CD4-positive, alpha-beta T cell treated with Interleukin-1 beta for 1 hour (primary cell): Measurements from ENCODE around the gene MTX2.
A peak's percentile ranks its signal among the peaks of the same experiment; 100 is the strongest.

Experiments used
- DNase-seq, 2 donors: peaks; one replicate each; pipeline ENCODE4 v3.0.0-alpha.2; 2020 to 2022

MTX2 gene

DNA sequence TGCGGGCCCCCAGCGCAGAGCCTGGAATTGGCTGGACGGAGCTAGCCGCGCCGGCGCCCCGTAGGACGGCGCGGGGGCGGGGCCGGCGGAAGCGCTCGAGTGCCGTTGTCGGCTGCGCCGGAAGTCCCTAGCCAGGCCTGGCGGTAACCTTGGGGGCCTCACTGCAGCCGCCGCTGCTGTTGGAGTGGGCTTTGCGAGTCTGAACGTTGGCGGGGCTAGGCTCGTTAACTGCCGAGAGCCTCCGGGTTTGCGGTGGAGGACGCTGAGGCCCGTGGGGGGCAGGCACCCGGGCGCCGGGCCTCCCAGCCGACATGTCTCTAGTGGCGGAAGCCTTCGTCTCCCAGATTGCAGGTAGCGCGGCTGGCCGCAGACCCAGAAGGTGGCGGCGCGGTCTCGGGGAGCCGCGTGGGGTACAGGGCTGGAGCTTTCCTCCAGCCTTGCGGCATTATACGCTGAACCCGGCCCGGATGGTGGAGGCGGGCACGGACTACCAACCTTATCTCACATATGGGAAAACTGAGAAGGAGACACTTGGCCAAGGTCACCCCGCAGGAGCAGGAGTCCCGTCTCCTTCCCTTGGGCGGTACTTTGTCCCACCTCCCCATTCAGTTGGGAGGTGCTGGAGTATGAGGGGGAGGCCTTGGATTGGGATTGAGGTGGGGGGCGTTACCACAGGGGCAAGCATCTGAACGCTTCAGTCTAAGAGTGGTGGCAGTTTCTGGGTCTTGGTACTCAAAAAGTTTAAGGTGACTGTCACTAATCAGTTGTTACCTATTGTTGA lies at the start of gene MTX2:
MTX2 (plus strand) TSS at position 124 of the 781 bp plus-strand sequence; CDS start at position 312, 188 bp downstream.
- DNase-seq = peak; percentile 60 to 68

DNA sequence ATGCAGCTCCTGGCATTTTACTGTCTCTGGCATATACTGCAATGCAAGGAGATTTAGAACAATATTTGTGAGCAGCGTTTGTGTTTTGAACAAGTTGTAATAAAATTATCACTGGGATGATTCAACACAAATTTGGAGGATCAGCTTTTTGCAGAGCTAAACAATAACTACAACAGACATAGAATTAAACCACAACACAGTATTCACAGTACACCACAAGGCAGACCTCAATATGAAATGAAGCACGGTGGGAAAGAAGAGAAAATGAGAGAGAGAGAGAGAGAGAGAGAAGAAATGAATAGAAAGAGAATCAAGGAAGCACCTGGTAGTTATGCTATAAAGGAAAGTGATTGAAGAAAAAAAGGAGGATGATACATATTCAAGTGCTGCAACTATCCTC lies 41.4 kb upstream of the MTX2 start:
- no peak for DNase-seq

DNA sequence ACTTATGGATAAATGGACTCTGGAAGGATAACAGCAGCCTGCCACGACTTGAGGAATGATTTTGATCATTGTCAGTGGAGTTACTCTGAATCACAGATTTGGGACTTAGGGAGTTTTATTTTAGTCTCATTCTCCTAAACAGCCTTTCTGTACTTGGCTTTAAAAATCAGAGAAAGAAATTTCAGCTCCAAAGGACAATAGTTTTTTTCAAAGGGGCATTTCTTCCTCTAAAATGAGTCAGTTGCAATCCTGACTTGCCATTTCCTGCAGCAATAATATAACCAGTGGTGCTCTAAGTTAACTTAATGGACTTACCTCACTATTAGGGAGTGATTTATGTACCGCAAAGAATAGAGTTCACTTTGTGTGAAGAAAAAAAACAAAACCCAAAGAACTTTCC lies 35.1 kb upstream of the MTX2 start:
- no peak for DNase-seq

DNA sequence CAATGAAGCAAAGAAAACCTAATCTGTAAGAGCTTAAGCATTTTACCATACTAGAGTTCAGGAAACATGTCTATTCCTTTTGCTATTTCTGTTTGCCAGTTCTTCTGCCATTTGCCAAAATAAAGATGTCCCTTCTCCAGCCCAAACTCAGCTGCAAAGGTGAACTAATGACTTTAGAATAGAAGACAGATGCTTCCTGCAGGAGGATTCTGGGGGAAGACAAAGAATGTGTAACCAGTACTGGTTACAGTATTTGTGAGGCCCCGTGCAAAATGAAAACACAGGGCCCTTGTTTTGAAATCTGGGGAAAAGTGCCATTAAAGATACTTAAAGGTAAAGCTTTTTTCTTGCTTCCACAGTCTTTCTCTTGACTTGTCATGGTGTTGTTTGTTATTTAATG lies 34.3 kb upstream of the MTX2 start:
- DNase-seq = no peak

DNA sequence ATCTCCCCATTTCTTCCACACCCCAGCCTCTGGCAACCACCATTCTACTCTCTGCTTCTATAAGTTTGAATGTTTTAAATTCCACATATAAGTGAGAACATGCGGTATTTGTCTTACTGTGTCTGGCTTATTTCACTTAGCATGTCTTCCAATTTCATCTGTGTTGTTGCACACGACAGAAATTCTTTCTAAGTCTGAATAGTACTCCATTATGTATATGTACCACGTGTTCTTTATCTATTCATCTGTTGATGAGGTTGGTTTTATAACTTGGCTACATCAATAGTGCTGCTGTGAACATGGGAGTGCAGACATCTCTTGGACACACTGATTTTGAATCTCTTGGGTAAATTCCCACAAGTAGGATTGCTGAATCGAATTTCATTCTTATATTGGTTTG lies 31.8 kb upstream of the MTX2 start:
- no peak for DNase-seq

DNA sequence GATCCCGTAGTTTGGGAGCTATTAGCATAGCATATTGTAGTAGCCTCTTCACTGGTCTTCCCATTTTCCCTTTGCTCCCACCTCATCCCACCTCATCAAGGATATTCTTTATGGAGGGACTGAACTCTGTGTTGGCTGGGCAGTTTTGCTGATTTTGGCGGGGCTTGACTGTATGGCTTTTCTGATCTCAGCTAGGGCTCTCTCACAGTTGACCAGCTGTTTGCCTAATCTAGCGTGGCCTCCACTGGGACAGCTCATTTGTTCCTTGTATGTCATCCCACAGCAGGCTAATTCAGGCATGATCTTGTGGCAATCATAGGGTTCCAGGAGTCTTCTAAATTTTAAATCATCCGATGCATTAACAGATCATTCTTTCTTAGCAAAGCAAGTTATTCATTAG lies 30.2 kb upstream of the MTX2 start:
- no peak for DNase-seq

DNA sequence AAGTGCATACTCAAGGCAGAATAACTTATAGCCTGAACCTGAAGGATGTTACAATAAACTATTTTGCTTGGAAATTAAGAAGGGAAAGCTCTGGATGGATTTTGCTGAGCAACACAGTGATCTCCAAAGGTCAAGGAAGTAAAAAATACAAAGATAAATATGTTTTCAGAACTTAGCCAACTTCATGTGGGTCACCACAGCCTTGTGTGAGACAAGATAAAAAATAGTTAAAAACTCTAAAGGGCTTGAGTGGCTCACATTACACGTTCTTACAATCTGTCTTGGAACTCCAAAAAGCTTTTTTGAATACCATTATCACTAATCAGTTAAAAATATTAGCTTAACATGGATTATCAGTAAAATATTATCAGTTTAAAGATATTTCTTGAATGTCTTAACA lies 28.9 kb upstream of the MTX2 start:
- DNase-seq = no peak

DNA sequence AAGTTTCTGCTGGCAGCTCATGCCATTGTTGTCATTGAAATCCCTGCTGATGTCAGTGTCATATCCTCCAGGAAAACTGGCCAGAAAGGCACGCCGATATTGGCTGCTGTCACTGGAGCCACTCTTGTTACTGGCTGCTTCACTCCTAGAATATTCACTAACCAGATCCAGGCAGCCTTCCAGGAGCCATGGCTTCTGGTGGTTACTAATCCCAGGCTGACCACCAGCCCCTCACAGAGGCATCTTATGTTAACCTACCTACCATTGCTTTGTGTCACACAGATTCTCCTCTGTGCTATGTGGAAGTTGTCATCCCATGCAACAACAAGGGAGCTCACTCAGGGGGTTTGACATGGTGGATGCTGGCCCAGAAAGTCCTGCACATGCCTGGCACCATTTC lies 27.0 kb upstream of the MTX2 start:
- no peak for DNase-seq

DNA sequence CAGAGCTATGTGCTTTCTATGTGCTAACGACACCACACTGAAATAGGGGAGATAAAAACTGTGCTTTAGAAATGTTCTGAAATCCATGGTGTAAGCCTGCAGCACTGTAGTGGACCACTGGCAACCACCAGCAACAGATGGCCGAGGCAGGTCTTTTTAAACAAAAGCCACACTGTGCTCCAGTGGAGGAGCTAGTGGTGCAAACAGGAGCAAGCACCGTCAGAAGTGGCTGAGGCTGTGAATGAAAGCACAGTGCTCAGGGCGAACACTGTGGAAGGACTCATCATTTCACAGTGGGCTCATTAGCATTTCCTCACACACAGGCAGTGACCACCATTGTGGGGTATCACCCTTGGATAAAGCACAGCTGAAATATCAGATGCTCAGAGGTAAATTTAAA lies 22.9 kb upstream of the MTX2 start:
- DNase-seq = no peak

DNA sequence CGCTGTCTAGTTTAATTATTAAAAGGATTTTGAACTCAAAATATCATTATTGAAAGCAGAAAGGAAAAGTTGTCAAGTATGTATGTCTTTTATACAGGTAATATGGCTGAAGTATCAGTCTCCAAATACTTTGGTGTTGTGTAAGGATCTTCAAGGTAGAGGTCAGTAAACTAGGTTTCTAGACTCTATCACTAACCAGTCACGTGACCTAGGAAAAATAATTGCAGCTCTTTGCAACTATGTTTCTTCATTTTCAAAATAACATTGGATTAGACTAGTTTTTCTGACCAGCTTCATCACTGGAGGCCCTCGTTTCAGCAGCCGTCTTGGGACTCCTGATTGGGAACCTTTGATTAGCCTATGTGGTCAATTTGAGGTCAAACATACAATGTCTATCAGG lies 21.4 kb upstream of the MTX2 start:
- DNase-seq = no peak

DNA sequence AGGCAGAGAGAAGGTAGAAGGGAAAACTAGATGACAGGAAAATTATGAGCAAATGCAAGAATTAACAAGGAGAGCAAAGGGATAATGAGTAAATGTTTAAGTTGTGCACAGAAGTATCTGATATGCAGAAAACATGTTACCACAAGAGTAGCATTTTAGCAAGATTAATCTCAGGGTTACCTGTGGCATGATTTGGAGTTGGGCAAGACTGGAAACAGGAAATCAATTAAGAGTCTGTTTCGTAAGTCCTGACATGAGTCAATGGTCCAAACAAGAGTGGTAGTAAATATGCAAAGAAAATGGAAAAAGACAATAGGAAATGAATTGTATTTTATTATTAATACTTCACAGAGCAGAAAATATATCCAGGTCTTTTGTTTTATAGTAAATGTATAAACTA lies 17.3 kb upstream of the MTX2 start:
- DNase-seq = no peak

DNA sequence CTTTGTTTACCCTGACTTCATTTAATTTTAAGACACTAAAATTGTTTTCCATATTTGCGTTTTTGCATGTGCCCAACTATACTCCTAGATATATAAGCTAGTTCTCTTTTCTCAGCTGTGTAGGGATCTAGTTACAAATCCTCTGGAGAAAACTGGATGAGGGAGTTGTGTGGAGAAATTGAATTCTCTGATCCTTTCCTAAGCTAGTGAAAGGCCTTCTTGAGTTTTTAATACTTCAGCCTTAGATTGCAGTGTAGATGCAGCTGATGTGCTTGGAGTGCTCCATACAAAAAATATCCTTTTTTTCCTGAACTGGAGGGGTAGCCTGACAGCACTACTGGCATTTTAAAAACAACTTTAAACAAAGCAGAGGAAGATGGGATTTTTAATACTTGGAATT lies 8.6 kb upstream of the MTX2 start:
- DNase-seq = no peak

DNA sequence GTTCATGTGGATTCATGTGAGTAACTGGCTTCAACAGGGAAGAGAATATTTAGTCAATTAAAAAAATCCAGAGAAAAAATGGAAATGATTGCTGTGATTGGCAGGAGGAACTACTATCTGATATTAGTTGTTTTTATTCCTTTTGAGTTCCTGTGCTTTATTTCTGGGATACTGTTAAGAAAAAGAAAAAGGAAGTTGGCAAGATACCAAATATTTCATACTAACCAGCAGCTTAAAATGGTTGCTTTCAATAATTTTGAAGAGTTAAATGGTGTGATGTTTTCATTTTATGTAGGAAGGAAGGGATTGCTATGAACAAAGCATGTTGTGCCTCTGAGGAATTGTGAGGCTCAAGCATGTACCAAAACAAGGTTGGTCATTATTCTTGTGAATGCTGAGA lies 8.1 kb upstream of the MTX2 start:
- DNase-seq = no peak

DNA sequence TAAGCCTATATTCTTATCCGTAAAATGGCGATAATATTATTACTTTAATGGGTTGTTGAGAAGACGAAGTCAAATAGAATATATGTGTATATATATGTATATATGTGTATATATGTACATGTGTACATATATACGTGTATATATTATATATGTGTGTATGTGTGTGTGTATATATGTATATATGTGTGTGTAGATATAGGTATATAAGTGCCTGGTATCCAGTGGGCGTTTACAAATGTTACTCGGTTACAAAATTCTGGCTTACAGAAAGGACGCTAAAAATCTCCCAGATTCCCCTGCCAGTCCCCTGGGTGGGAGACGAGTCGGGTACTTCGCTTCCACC lies 295 bp upstream of the MTX2 start:
- no peak for DNase-seq

DNA sequence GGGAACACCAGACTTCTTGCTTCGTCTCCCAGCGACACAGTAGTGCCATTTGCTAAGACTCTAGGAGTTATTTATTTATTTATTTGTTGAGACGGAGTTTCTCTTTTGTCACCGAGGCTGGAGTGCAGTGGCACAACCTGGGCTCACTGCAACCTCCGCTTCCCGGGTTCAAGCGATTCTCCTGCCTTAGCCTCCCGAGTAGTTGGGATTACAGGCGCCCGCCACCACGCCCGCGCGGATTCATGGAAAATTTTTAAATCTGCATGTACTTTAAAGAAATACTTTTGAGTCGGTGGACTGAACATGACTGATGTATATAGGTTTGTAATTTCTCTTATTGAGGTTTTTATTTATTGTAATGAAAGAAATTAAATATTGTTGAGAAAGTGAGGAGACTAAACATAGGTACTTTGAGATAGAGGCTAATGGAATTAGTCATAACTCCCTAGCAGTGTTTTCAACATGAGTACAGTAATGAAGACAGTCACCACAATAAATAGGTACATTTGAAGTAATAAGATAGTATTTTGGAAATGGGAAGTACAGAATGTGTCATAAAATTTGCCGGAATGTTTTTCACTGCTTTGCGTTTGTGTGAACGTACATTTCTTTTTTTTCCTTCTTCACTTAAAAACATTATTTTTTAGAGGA lies 983 bp downstream of the MTX2 start:
- DNase-seq = no peak

DNA sequence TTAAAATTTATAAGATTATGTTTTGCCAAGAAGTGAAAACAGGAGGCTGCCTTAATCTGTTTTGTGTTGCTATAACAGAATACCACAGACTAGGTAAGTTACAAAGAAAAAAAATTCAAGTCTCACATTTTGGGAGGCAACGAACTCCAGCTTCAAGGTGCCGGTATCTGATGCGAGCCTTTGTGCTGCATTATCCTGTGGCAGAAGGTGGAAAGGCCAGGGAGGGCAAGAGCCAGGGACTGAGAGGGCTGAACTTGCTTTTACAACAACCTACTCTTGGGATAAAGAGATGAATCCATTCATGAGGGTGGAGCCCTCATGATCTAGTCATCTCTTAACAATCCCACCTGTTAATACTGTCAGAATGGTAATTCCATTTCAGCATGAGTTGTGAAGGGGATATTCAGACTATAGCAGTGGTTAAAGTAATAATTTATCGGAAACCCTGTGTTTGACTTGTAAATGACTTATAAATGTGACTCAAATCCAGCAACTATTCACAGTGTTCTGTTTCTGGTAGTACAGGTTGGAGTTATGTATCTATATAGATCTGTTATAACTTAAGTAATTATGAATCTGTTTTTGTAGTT lies 3.7 kb downstream of the MTX2 start:
- no peak for DNase-seq

DNA sequence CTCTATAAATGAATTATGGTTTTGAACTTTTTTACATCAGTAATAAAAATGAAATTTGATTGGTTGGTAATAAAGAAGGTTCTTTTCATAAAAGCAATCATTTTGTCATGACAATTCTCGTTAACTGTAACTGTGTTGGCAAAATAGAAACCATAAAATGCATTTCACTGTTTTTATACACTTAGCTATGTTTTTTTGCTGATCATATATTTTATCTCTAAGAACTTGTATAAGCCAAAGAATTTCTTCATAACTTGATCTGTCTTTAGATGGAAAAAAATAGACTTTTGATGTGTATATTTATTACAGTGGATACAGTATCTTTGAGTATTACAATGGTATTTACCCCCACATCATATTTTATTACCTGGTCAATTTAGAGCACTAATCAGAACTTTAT lies 9.7 kb downstream of the MTX2 start:
- DNase-seq = no peak

DNA sequence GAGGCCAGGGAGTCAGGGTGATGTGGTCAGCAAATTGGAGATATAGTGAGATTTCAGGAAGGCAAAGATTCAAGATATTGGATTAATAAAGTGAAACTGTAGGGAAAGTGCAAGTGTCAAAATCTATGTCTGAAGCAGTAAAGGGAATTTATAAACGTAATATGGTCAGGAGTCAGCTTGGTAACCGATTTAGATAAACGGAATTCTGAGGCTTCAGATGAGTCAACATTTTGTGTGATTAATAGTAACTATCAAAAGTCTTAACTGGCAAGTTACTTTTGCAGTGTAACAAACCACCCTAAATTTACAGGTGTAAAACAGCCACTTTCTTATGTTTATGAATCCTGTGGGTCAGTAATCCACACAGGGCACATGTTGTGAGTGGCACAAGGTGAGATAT lies 10.9 kb downstream of the MTX2 start:
- DNase-seq = no peak

DNA sequence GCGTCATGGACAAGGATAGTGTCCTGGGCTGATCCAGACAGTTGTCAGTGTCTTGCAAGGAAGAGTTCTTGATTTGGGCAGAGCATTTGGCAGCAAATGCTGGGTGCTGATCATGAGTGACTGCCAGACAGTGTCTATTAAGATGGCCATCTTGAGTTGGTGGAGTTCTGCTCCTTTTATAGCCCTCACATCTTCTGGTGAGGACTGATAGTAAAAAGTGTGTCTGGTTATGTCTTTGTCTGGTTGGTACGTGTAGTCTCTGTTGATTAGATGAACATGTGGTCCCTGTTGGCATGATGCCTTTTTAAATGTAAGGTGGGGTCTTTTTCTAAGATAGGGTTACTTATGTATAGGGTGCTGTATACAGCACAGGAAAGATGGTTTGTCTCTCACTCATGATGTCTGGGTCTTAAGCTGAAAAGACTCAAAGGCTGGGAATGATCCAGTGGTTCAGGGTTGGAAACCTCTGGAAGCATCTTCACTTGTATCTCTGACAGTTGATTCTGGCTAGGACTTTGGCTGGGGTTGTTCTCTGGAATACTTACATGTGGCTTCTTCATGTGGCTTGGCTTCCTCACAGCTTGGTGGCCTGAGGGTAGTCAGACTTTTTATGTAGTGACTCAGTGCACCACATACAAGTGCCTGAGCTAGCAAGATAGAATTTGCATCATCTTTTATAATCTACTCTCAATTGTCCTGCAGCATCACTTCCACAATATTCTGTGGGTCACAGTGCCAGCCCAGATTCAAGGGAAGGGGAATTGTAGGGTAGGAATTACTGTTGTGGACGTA lies 11.8 kb downstream of the MTX2 start:
- DNase-seq = no peak

DNA sequence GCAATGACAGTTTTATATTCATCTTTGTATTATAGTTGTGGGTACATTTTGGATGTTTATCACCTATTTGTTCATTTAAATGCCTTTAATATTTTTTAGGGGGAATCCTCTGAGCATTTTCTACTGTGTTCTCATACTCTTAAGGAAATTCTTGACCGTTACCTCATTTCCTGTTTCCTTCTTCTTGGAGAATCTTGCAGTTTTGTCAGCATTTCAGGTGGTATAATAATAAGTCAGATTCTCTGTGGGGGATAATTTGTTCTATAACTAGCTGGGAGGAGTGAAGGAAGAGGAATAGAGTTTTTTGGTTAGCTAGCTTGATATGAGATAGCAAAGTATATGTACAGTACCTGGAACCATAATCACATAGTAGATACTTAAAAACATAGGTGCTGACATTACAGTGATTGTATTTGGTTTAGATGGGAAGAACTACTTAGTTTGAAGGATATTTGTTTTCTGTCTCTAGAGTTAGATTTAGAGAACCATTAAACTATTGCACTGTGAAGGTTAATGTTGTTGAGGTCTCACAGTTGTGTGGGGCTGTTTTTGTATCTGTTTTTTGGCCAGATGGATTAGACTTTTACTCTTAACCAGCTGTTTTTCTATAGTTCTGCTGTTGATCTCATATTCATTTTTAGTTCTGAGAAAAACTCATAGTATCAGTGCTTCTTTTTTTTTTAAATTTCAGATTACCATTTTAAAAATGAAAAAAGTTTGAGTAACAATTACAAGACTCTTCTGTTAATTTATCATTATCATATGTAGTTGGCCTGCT lies 14.2 kb downstream of the MTX2 start:
- DNase-seq = no peak

DNA sequence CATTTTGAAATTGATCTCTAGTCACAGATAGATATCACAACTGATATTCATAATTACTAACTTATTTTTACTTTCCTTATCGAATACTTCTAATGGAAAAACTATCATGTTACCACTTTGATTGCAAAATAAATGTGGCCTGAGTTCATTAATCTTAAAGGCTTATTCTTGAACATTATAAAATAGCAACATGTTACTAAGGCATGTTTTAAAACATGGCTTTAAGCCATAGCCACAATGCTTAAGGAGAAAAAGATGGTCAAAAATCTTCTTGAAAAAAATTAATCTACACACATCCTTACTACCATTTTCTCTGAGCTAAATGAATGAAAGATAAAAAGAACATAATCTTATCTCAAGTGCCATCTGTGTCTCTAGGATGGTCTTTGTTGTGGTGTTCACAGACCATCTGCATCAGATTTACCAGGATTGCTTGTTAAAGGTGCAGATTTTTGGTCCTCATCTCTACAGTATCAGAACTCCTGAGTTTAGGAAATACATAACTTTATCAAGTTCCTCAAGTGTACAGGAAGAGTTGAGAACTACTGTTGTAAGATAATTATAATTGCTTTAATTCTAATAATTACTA lies 15.3 kb downstream of the MTX2 start:
- DNase-seq = no peak

DNA sequence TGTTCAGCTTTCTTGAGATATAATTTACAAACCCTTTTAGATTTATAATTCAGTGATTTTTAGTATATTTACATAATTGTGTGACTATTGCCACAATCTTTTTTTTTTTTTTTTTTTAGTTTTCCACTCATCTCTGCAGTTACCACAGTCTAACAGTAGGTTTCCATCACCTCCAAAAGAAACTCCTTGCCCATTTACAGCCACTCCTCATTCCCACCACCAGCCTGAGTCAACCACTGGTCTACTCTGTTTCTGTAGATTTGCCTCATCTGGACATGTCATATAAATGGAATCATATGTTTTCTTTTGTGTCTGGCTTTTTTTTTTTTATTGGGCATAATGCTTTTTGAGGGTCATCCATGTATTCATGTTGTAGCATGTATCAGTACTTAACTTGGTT lies 16.1 kb downstream of the MTX2 start:
- DNase-seq = no peak

DNA sequence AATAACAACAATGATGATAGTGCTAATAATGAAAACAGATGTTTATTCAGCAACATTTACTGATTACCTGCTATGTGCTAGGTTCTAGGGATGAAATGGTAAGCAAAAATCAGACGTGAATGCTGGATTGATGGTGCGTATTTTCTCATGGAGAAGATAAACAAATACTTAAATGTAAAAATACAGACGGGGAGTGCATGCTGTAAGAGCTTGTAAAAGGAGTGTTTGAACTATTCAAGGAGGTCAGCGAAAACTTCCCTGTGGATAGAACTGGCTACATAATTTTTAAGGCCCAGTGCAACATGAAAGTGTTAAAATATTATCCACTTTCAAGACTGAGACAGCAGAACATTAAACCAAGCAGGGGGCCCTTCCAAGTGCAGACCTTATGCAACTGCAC lies 22.1 kb downstream of the MTX2 start:
- DNase-seq = no peak
